ENCODE results near the gene RINT1.
A peak's percentile ranks its signal among the peaks of the same experiment; 100 is the strongest.

The RINT1 gene

GRCh38 chr7:105571891-105572290, 39.9 kb downstream of the RINT1 start:
- CTCF ChIA-PET, result interaction anchor here (0.7 kb wide), 1 partner anchor 471 kb away, joined by 3 read pairs; no protein-coding TSS in a partner anchor
- POLR2A ChIA-PET (ENCODE audit: low non-redundant PET), result no interaction called here
- TF ChIP-seq, protein P1, sequence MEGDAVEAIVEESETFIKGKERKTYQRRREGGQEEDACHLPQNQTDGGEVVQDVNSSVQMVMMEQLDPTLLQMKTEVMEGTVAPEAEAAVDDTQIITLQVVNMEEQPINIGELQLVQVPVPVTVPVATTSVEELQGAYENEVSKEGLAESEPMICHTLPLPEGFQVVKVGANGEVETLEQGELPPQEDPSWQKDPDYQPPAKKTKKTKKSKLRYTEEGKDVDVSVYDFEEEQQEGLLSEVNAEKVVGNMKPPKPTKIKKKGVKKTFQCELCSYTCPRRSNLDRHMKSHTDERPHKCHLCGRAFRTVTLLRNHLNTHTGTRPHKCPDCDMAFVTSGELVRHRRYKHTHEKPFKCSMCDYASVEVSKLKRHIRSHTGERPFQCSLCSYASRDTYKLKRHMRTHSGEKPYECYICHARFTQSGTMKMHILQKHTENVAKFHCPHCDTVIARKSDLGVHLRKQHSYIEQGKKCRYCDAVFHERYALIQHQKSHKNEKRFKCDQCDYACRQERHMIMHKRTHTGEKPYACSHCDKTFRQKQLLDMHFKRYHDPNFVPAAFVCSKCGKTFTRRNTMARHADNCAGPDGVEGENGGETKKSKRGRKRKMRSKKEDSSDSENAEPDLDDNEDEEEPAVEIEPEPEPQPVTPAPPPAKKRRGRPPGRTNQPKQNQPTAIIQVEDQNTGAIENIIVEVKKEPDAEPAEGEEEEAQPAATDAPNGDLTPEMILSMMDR (conservative IDR thresholded peaks at IDR 0.05; ENCODE audit: low read depth), result no peak
- no peak overlapping the region for H3K27ac ChIP-seq
- DNase-seq (ENCODE audit: low spot score), result no peak

GRCh38 chr7:105577251-105577650, 45.2 kb downstream of the RINT1 start:
- no peak overlapping the region for H3K27ac ChIP-seq
- DNase-seq (ENCODE audit: low spot score), result no peak
- TF ChIP-seq, protein P1 (conservative IDR thresholded peaks at IDR 0.05; ENCODE audit: low read depth), result no peak
- ChIA-PET CTCF (interaction anchor here (0.6 kb wide), 1 partner anchor 126 kb away, joined by 3 read pairs; no protein-coding TSS in a partner anchor), POLR2A (ENCODE audit: low non-redundant PET) (no interaction called here)

DNA sequence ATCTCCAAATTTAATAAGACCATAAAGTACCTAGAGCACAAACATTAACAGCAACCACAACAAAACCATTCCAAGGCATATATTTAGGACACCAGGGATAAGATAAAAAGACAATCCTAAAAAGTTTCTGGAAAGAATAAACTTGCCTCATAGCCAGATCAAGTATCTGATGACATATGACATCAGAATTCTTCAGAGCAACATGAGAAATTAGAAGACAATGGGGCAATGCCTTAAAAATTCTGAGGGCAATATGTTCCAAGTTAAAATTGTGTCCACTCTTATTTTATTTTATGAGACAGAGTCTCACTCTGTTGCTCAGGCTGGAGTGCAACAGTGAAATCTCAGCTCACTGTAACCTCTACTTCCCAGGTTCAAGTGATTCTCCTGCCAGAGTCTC, 46.5 kb downstream of the RINT1 start:
- ChIA-PET CTCF (no interaction called here), POLR2A (ENCODE audit: low non-redundant PET) (no interaction called here)
- no peak overlapping the region for H3K27ac ChIP-seq
- TF ChIP-seq, protein P1 (conservative IDR thresholded peaks at IDR 0.05; ENCODE audit: low read depth), result no peak
- DNase-seq (ENCODE audit: low spot score), result no peak

DNA sequence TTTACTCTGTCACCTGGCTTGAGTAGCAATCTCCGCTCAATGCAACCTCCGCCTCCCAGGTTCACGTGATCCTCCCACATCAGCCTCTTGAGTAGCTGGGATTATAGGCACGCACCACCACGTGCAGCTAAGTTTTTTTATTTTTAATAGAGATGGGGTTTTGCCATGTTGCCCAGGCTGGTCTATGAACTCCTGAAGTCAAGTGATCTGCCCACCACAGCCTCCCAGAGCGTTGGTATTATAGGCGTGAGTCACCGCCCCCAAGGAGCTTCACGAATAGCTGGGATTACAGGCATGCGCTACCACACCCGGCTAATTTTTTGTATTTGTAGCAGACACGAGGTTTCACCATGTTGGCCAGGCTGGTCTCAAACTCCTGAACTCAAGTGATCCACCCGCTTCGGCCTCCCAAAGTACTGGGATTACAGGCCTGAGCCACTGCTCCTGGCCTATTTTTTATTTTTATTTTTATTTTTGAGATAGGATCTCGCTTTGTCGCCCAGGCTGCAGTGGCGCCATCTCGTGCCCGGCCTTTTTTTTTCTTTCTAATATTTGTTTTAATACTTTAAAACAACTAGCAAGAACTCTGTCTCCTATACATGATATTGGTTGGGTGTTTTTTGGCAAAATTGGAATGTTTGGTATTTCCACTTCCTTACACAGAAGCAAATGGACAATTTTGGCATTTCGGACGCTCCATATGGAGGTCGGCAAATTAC, 48.2 kb downstream of the RINT1 start:
- ChIA-PET POLR2A (ENCODE audit: low non-redundant PET) (no interaction called here), CTCF (interaction anchor here (1.0 to 1.6 kb wide), 2 partner anchors 9 to 10 kb away, joined by 3 to 5 read pairs; no protein-coding TSS in a partner anchor)
- H3K27ac ChIP-seq, result no peak overlapping the region
- DNase-seq (ENCODE audit: low spot score), result no peak
- TF ChIP-seq, protein P1 (conservative IDR thresholded peaks at IDR 0.05; ENCODE audit: low read depth), result no peak

DNA sequence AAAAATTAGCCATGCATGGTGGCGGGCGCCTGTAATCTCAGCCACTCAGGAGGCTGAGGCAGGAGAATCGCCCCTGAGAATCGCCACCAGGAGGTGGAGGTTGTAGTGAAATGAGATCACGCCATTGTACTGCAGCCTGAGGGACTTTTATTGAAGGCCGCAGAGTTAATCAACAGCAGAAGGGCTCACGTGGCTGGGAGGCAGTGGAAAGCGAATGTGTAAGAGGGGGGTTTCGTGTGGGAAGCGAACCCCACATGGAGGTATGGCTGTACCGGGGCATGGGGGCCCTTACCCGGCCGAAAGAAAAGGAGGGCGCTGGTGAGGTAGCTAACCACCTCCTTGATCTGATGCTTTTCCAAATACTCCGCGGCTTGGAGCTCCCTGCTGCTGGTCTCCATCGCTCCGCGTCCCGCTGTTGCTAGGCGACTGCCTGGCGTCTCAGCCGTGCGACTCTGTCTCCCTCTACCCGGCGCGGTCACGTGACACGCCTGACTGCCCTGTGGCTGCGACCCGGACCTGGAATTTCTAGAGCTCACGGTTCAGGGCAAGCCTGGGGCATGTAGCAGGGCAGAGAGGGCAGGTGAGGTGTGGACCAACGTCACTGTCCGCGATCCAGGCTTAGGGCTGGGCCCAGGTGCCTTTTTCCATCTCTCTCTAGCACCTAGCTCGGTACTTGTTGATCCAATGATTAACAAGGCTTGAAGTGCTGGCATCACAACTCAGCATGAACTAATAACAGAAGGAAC, 49.2 kb downstream of the RINT1 start, which contains the start of gene EFCAB10:
Gene EFCAB10 (minus strand): TSS at position 428 of the 746 bp plus-strand sequence. CDS start 30 bp downstream, at position 398.
- H3K27ac ChIP-seq, result no peak within 1 kb of the TSS
- ChIA-PET POLR2A (ENCODE audit: low non-redundant PET) (no interaction called here), CTCF (interaction anchor here (1.1 kb wide), 1 partner anchor 9 kb away, joined by 4 read pairs; no protein-coding TSS in a partner anchor)
- TF ChIP-seq, protein P1 (conservative IDR thresholded peaks at IDR 0.05; ENCODE audit: low read depth), result no peak
- DNase-seq (ENCODE audit: low spot score), result peak; percentile 18

GRCh38 chr7:105583061-105583460, 51.1 kb downstream of the RINT1 start:
- ChIA-PET POLR2A (ENCODE audit: low non-redundant PET) (no interaction called here), CTCF (no interaction called here)
- TF ChIP-seq, protein P1 (conservative IDR thresholded peaks at IDR 0.05; ENCODE audit: low read depth), result no peak
- no peak overlapping the region for H3K27ac ChIP-seq
- DNase-seq (ENCODE audit: low spot score), result no peak
